Activated CD8-positive, alpha-beta memory T cell treated with anti-CD3 and anti-CD28 coated beads, Interleukin-2, amount 50 U/mL, for 48 hours (primary cell): ENCODE measurements around the gene TMEM273.

ENCODE experiments used
- DNase-seq: peaks from one replicate; pipeline ENCODE4 v3.0.0-alpha.2; 2020

The TMEM273 gene

GRCh38 chr10:49162761-49163310 lies 25.4 kb downstream of the TMEM273 start:
- DNase-seq, result no peak

- no peak for DNase-seq
Observed at GRCh38 chr10:49162063-49162462, 26.1 kb downstream of the TMEM273 start.

- DNase-seq, result no peak
Observed at GRCh38 chr10:49161411-49161997, 26.7 kb downstream of the TMEM273 start.

GRCh38 chr10:49160814-49161213 lies 27.4 kb downstream of the TMEM273 start:
- DNase-seq, result no peak

GRCh38 chr10:49160110-49160509 lies 28.1 kb downstream of the TMEM273 start:
- no peak for DNase-seq

GRCh38 chr10:49158915-49159314 lies 29.3 kb downstream of the TMEM273 start:
- DNase-seq, result no peak

- DNase-seq, result no peak
Observed at GRCh38 chr10:49158404-49158803, 29.8 kb downstream of the TMEM273 start.

GRCh38 chr10:49157229-49157628 lies 31.0 kb downstream of the TMEM273 start:
- DNase-seq, result no peak

- DNase-seq, result no peak
Observed at GRCh38 chr10:49154641-49155040, 33.5 kb downstream of the TMEM273 start.

- no peak for DNase-seq
Observed at GRCh38 chr10:49153971-49154370, 34.2 kb downstream of the TMEM273 start.

- no peak for DNase-seq
Observed at GRCh38 chr10:49153115-49153514, 35.1 kb downstream of the TMEM273 start.

GRCh38 chr10:49152663-49153062 lies 35.5 kb downstream of the TMEM273 start:
- no peak for DNase-seq

GRCh38 chr10:49152037-49152436 lies 36.2 kb downstream of the TMEM273 start:
- no peak for DNase-seq

GRCh38 chr10:49151481-49151880 lies 36.7 kb downstream of the TMEM273 start:
- DNase-seq, result no peak

- no peak for DNase-seq
Observed at GRCh38 chr10:49151025-49151445, 37.2 kb downstream of the TMEM273 start.

GRCh38 chr10:49150426-49150825 lies 37.8 kb downstream of the TMEM273 start:
- no peak for DNase-seq

GRCh38 chr10:49149881-49150280 lies 38.3 kb downstream of the TMEM273 start:
- no peak for DNase-seq

- DNase-seq, result no peak
Observed at GRCh38 chr10:49144058-49144720, 44.0 kb downstream of the TMEM273 start.

GRCh38 chr10:49143249-49143648 lies 44.9 kb downstream of the TMEM273 start:
- no peak for DNase-seq

- DNase-seq, result no peak
Observed at GRCh38 chr10:49141541-49142332, 46.5 kb downstream of the TMEM273 start.

- DNase-seq, result no peak
Observed at GRCh38 chr10:49140304-49141177, 47.6 kb downstream of the TMEM273 start.

- DNase-seq, result no peak
Observed at GRCh38 chr10:49139846-49140195, 48.4 kb downstream of the TMEM273 start.
